ENCODE measurements around the gene ACSS3.

Gene ACSS3

GRCh38 chr12:81296556-81297305, 218.9 kb downstream of the ACSS3 start:
- Histone ChIP-seq H3K4me3 (ENCODE audit: low read depth, low read length) (no peak overlapping the region), H3K36me3 (ENCODE audit: control insufficient read depth in 2 of 2, insufficient read depth in 1 of 2, low read length in 2 of 2) (no peaks in the 10 kb centered on the region), H3K4me1 (ENCODE audit: control insufficient read depth, insufficient read depth, low read length) (no peaks in the 10 kb centered on the region), H3K9me3 (ENCODE audit: control insufficient read depth, insufficient read depth, low read depth, low read length) (no peaks in the 10 kb centered on the region), H3K27ac (ENCODE audit: extremely low read depth, low read depth, low read length) (no peak overlapping the region)
- no peak for TF ChIP-seq YY1 (tag by site-specific recombination; IDR thresholded peaks at IDR 0.05)
- TF ChIP-seq ZNF664 (tag by site-specific recombination; IDR thresholded peaks at IDR 0.05), result no peak
- no peak for TF ChIP-seq ZNF155 (tag by site-specific recombination; IDR thresholded peaks at IDR 0.05)
- no peak for TF ChIP-seq MEIS1 (CRISPR knock-in tag; IDR thresholded peaks at IDR 0.05; ENCODE audit: borderline replicate concordance)
- TF ChIP-seq RBAK (tag by site-specific recombination; IDR thresholded peaks at IDR 0.05), result no peak
- no peak for TF ChIP-seq ZNF146 (tag by site-specific recombination; IDR thresholded peaks at IDR 0.05)
- TF ChIP-seq ZBTB7A (tag by site-specific recombination; IDR thresholded peaks at IDR 0.05; ENCODE audit: low read depth), result no peak
- no peak for TF ChIP-seq GFI1B (tag by site-specific recombination; IDR thresholded peaks at IDR 0.05)
- TF ChIP-seq SP3 (tag by site-specific recombination; IDR thresholded peaks at IDR 0.05), result no peak
- TF ChIP-seq ZNF544 (tag by site-specific recombination; IDR thresholded peaks at IDR 0.05), result no peak
- no peak for TF ChIP-seq ZNF510 (tag by site-specific recombination; IDR thresholded peaks at IDR 0.05; ENCODE audit: insufficient replicate concordance)
- TF ChIP-seq ZXDB (tag by site-specific recombination; IDR thresholded peaks at IDR 0.05), result no peak
- TF ChIP-seq ZNF449 (tag by site-specific recombination; IDR thresholded peaks at IDR 0.05), result no peak
- ChIA-PET POLR2A (no interaction called here), CTCF (interaction anchor here (0.7 kb wide), 1 partner anchor 9 kb away, joined by 3 read pairs; no protein-coding TSS in a partner anchor)

- TF ChIP-seq ZNF140 (tag by site-specific recombination; IDR thresholded peaks at IDR 0.05) (no peak), MYNN (tag by site-specific recombination; IDR thresholded peaks at IDR 0.05; ENCODE audit: borderline replicate concordance) (no peak), ZNF585B (tag by site-specific recombination; IDR thresholded peaks at IDR 0.05) (no peak), ZBTB11 (tag by site-specific recombination; conservative IDR thresholded peaks at IDR 0.05; ENCODE audit: low read depth) (no peak), ZNF658 (tag by site-specific recombination; IDR thresholded peaks at IDR 0.05) (no peak), ZNF248 (tag by site-specific recombination; IDR thresholded peaks at IDR 0.05) (no peak), YY2 (tag by site-specific recombination; IDR thresholded peaks at IDR 0.05) (no peak), ZNF521 (tag by site-specific recombination; IDR thresholded peaks at IDR 0.05) (no peak), ZNF707 (tag by site-specific recombination; IDR thresholded peaks at IDR 0.05) (no peak)
- H3K27ac ChIP-seq (ENCODE audit: extremely low read depth, low read depth, low read length), result no peak overlapping the region
- no peaks in the 10 kb centered on the region for H3K9me3 ChIP-seq (ENCODE audit: control insufficient read depth, insufficient read depth, low read depth, low read length)
- POLR2A ChIA-PET, result no interaction called here
- no peaks in the 10 kb centered on the region for H3K4me1 ChIP-seq (ENCODE audit: control insufficient read depth, insufficient read depth, low read length)
- CTCF ChIA-PET, result no interaction called here
- H3K4me3 ChIP-seq (ENCODE audit: low read depth, low read length), result no peak overlapping the region
- no peaks in the 10 kb centered on the region for H3K36me3 ChIP-seq (ENCODE audit: control insufficient read depth in 2 of 2, insufficient read depth in 1 of 2, low read length in 2 of 2)
Observed at GRCh38 chr12:81297601-81298000, 219.7 kb downstream of the ACSS3 start.
